H1 (cell line): Measurements from ENCODE around the gene PRR16. TPM values are rescaled to one million over a fixed set of nuclear protein-coding genes. Genes with fewer than 3 reads are reported as not detected.

ENCODE experiments used
- CTCF ChIA-PET: fragments of 300-600 bp; sonication (Branson Sonifier 250); formaldehyde crosslinking; loops from one replicate; lab custom pipeline; 2021; ENCODE audit not compliant: partially characterized antibody; lab: Charles Lee
- POLR2A ChIA-PET: fragments of 300-600 bp; sonication (Branson Sonifier 250); formaldehyde crosslinking; loops from one replicate; lab custom pipeline; 2021; ENCODE audit warnings: inconsistent platforms; ENCODE audit not compliant: partially characterized antibody; lab: Charles Lee
- DNase-seq, 2 experiments: peaks; one replicate each; pipeline versions ENCODE4 v3.0.0 to v3.0.0-alpha.2; 2010 to 2022; ENCODE audit warnings: low spot score in 2 of 2, low read depth in 1 of 2, mixed read lengths in 1 of 2
- FAIRE-seq: peaks from 2 replicates; lab custom pipeline; 2011; peaks lifted over from hg19 to GRCh38; lab: Jason Lieb, UNC
- H2AFZ ChIP-seq: 2 replicates; pipeline ENCODE4 v1.8.1; 2012; ENCODE audit warnings: low read length, inconsistent platforms
- H2AK5ac ChIP-seq: 2 replicates; pipeline ENCODE4 v1.6.1; 2013; ENCODE audit warnings: low read depth, low read length
- H2BK120ac ChIP-seq: replicated peaks from 2 replicates; pipeline ENCODE3; 2013; ENCODE audit warnings: low read depth, low read length, inconsistent platforms
- H2BK12ac ChIP-seq: 2 replicates; pipeline ENCODE4 v1.6.1; 2013; ENCODE audit warnings: low read depth, low read length
- H2BK15ac ChIP-seq: 2 replicates; pipeline ENCODE4 v1.6.1; 2013; ENCODE audit warnings: low read length
- H2BK20ac ChIP-seq: 2 replicates; pipeline ENCODE4 v1.6.1; 2013; ENCODE audit warnings: low read length
- H2BK5ac ChIP-seq: 2 replicates; pipeline ENCODE4 v1.6.1; 2013; ENCODE audit warnings: low read depth, low read length
- H3K14ac ChIP-seq: 2 replicates; pipeline ENCODE4 v1.6.1; 2013; ENCODE audit warnings: inconsistent platforms; ENCODE audit not compliant: insufficient read length
- H3K18ac ChIP-seq: 2 replicates; pipeline ENCODE4 v1.6.1; 2013; ENCODE audit warnings: low read length; ENCODE audit errors: extremely low read depth
- H3K23ac ChIP-seq: 2 replicates; pipeline ENCODE4 v1.6.1; 2013; ENCODE audit warnings: inconsistent platforms; ENCODE audit not compliant: insufficient read length
- H3K23me2 ChIP-seq: 2 replicates; pipeline ENCODE4 v1.6.1; 2013; ENCODE audit warnings: low read depth, low read length
- H3K27ac ChIP-seq: 2 replicates; pipeline ENCODE4 v1.6.1; 2011; ENCODE audit warnings: low read depth, low read length, inconsistent platforms
- H3K27me3 ChIP-seq, 4 experiments: replicated peaks in 1 of 4; 1 replicate in 1 of 4; 2 replicates in 3 of 4; pipeline versions ENCODE4 v1.6.1 to v1.8.1; 2011 to 2013; ENCODE audit warnings: low read length in 3 of 4, mild to moderate bottlenecking in 3 of 4, inconsistent platforms in 2 of 4, mixed read lengths in 2 of 4, moderate library complexity in 1 of 4; ENCODE audit not compliant: control insufficient read depth in 3 of 4, insufficient read depth in 3 of 4; ENCODE audit errors: extremely low read depth in 1 of 4
- H3K36me3 ChIP-seq, 4 experiments: 2 replicates each; pipeline versions ENCODE4 v1.6.1 to v1.8.1; 2011 to 2013; ENCODE audit warnings: mild to moderate bottlenecking in 4 of 4, low read length in 3 of 4, moderate library complexity in 2 of 4, control low read depth in 1 of 4, inconsistent platforms in 1 of 4; ENCODE audit not compliant: insufficient read depth in 4 of 4, control insufficient read depth in 2 of 4
- H3K4ac ChIP-seq: replicated peaks from 2 replicates; pipeline ENCODE3; 2013; ENCODE audit warnings: low read length, low read depth, mixed read lengths, inconsistent platforms; ENCODE audit not compliant: insufficient read length
- H3K4me1 ChIP-seq, 4 experiments: replicated peaks in 1 of 4; 1 replicate in 1 of 4; 2 replicates in 3 of 4; pipeline versions ENCODE4 v1.6.1 to v1.8.1; 2011 to 2013; ENCODE audit warnings: low read length in 3 of 4, inconsistent platforms in 2 of 4, mixed read lengths in 1 of 4; ENCODE audit not compliant: insufficient read depth in 4 of 4, control insufficient read depth in 3 of 4
- H3K4me2 ChIP-seq, 2 experiments: 2 replicates each; pipeline versions ENCODE4 v1.6.1 to v1.8.1; 2011 to 2013; ENCODE audit warnings: low read depth in 2 of 2, low read length in 2 of 2, control low read depth in 1 of 2, inconsistent platforms in 1 of 2, mild to moderate bottlenecking in 1 of 2; ENCODE audit not compliant: insufficient read depth in 1 of 2
- H3K4me3 ChIP-seq, 4 experiments: fragments of 200-600, 300-600 bp in 1 of 4; sonication (generic), shearing (Covaris generic), sonication (Bioruptor Twin) in 1 of 4; 2 replicates each; pipeline versions ENCODE4 v1.5.1 to v1.8.1; 2011 to 2016; ENCODE audit warnings: low read length in 4 of 4, low read depth in 3 of 4, control low read depth in 2 of 4, inconsistent platforms in 2 of 4, mild to moderate bottlenecking in 2 of 4, mixed read lengths in 1 of 4, moderate library complexity in 1 of 4; ENCODE audit not compliant: insufficient read depth in 2 of 4; ENCODE audit errors: extremely low read depth in 1 of 4
- H3K56ac ChIP-seq: replicated peaks from 2 replicates; pipeline ENCODE3; 2013; ENCODE audit warnings: low read depth, mild to moderate bottlenecking, mixed read lengths, low read length, inconsistent platforms; ENCODE audit not compliant: insufficient read length
- H3K79me1 ChIP-seq: 2 replicates; pipeline ENCODE4 v1.6.1; 2013; ENCODE audit warnings: low read depth, low read length, control low read depth
- H3K79me2 ChIP-seq, 2 experiments: 2 replicates each; pipeline versions ENCODE4 v1.6.1 to v1.8.1; 2012 to 2013; ENCODE audit warnings: low read length in 2 of 2, mild to moderate bottlenecking in 2 of 2, inconsistent platforms in 1 of 2; ENCODE audit not compliant: insufficient read depth in 2 of 2, control insufficient read depth in 1 of 2
- H3K9ac ChIP-seq, 4 experiments: replicated peaks in 1 of 4; 1 replicate in 1 of 4; 2 replicates in 3 of 4; pipeline versions ENCODE4 v1.6.1 to v1.8.1; 2011 to 2013; ENCODE audit warnings: low read depth in 3 of 4, low read length in 3 of 4, control low read depth in 2 of 4, mild to moderate bottlenecking in 2 of 4, moderate library complexity in 2 of 4, inconsistent platforms in 1 of 4; ENCODE audit errors: extremely low read depth in 1 of 4
- H3K9me3 ChIP-seq, 2 experiments: 2 replicates each; pipeline versions ENCODE4 v1.6.1 to v1.8.1; 2012 to 2013; ENCODE audit warnings: mild to moderate bottlenecking in 2 of 2, moderate library complexity in 2 of 2, control low read depth in 1 of 2, inconsistent platforms in 1 of 2, low read depth in 1 of 2, low read length in 1 of 2, mixed read lengths in 1 of 2; ENCODE audit not compliant: insufficient read depth in 2 of 2
- H4K20me1 ChIP-seq, 2 experiments: replicated peaks in 1 of 2; 2 replicates each; pipeline versions ENCODE3 to v1.8.1; 2011 to 2013; ENCODE audit warnings: inconsistent platforms in 2 of 2, low read length in 2 of 2, mild to moderate bottlenecking in 1 of 2; ENCODE audit not compliant: insufficient read depth in 2 of 2, control insufficient read depth in 1 of 2
- H4K5ac ChIP-seq: 2 replicates; pipeline ENCODE4 v1.6.1; 2013; ENCODE audit warnings: low read length, low read depth, mixed read lengths, inconsistent platforms; ENCODE audit not compliant: insufficient read length
- H4K8ac ChIP-seq: 2 replicates; pipeline ENCODE4 v1.8.0; 2013; ENCODE audit warnings: mild to moderate bottlenecking, moderate library complexity, low read length, inconsistent platforms; ENCODE audit not compliant: insufficient read depth; ENCODE audit errors: extremely low read depth
- H4K91ac ChIP-seq: replicated peaks from 2 replicates; pipeline ENCODE3; 2013; ENCODE audit warnings: low read length, mixed read lengths, inconsistent platforms; ENCODE audit not compliant: insufficient read length
- CHD2 ChIP-seq: IDR thresholded peaks from 2 replicates; pipeline ENCODE4 v1.6.1; 2012; ENCODE audit warnings: low read length, improper control_type of control experiment
- E2F6 ChIP-seq: IDR thresholded peaks from 2 replicates; pipeline ENCODE4 v1.6.1; 2012; ENCODE audit warnings: inconsistent platforms
- HDAC6 ChIP-seq: IDR thresholded peaks from one replicate; pipeline ENCODE4 v1.7.1; 2012; ENCODE audit warnings: low read depth, mild to moderate bottlenecking, inconsistent platforms, low read length, moderate library complexity
- PHF8 ChIP-seq: fragments of 200-600 bp; sonication (generic); conservative IDR thresholded peaks from 2 replicates; pipeline ENCODE4 v1.7.1; 2012; ENCODE audit warnings: low read depth, mild to moderate bottlenecking, inconsistent platforms, low read length, moderate library complexity
- POLR2A ChIP-seq, 2 experiments: IDR thresholded peaks; 1 replicate in 1 of 2; 2 replicates in 1 of 2; pipeline ENCODE4 v1.6.1; 2011; ENCODE audit warnings: low read depth in 2 of 2, low read length in 2 of 2, mild to moderate bottlenecking in 2 of 2; ENCODE audit errors: control extremely low read depth in 1 of 2
- RXRA ChIP-seq: IDR thresholded peaks from 2 replicates; pipeline ENCODE4 v1.6.1; 2011; ENCODE audit warnings: low read depth, mild to moderate bottlenecking, low read length, moderate library complexity; ENCODE audit not compliant: insufficient read depth
- SIRT6 ChIP-seq: IDR thresholded peaks from one replicate; pipeline ENCODE4 v1.7.1; 2012; ENCODE audit warnings: low read length, inconsistent platforms
- SIX5 ChIP-seq: IDR thresholded peaks from 2 replicates; pipeline ENCODE4 v1.6.1; 2011; ENCODE audit warnings: mild to moderate bottlenecking, low read depth, low read length
- TAF1 ChIP-seq: IDR thresholded peaks from 2 replicates; pipeline ENCODE4 v1.6.1; 2011; ENCODE audit warnings: mild to moderate bottlenecking, low read depth, low read length
- WGBS, 2 experiments: shearing (Covaris generic) in 1 of 2; methylation state at CpG; one replicate each; pipeline versions ENCODE4 v1.1.6 to v1.1.7; 2013 to 2015; ENCODE audit warnings: low lambda C conversion rate in 2 of 2, mixed read lengths in 2 of 2, inconsistent platforms in 1 of 2, low coverage in 1 of 2, missing lambda C conversion rate in 1 of 2; ENCODE audit not compliant: insufficient replicate concordance in 2 of 2, insufficient coverage in 1 of 2, insufficient read length in 1 of 2; ENCODE audit errors: extremely low coverage in 1 of 2, missing lambda C conversion rate in 1 of 2; 5-methylcytosine and 5-hydroxymethylcytosine counted together
- polyA plus RNA-seq, 7 experiments: library from polyadenylated mRNA; depleted of rRNA in 3 of 7; stranded (reverse) in 5 of 7; unstranded in 2 of 7; fragments of >200 nt in 5 of 7; fragments of 200-250 nt in 2 of 7; gene quantifications; 1 replicate in 5 of 7; 2 replicates in 1 of 7; 4 replicates in 1 of 7; pipeline versions ENCODE4 v1.2.1 to v1.2.3, GENCODE V29; 2011 to 2013; ENCODE audit warnings: missing spikeins in 2 of 7, mixed read lengths in 2 of 7
- total RNA-seq: library from RNA; stranded (reverse); fragmentation: NEBNext Ultra II Directional; extraction: Animal tissue kit (Norgen Biotek cat#: 25700); gene quantifications from 2 replicates; pipeline ENCODE4 v1.2.1, GENCODE V29; 2021

Gene PRR16
- total and polyA plus RNA-seq, 2 of the 8 experiments (the other 6 are each of a cell fraction or from before 2014, with no cell fraction given): 0.73 to 1.6 TPM

GRCh38 chr5:120442694-120443093, 21.4 kb upstream of the PRR16 start:
- Histone ChIP-seq H3K4me3 (no peak overlapping the region), H3K27ac (no peak overlapping the region), H3K9ac (no peak overlapping the region), H3K79me2 (no peaks in the 10 kb centered on the region), H3K23ac (no peak overlapping the region), H3K36me3 (no peaks in the 10 kb centered on the region), H2BK120ac (no peak overlapping the region), H3K4ac (no peak overlapping the region), H3K4me1 (peaks cover 0 to 3% (median 1%) of the 10 kb centered on the region in 4 experiments; a peak in 1 of 7 replicates), H4K5ac (no peak overlapping the region), H3K9me3 (no peaks in the 10 kb centered on the region), H2AK5ac (no peak overlapping the region), H3K18ac (no peak overlapping the region), H3K79me1 (no peaks in the 10 kb centered on the region), H3K56ac (no peak overlapping the region), H3K14ac (no peak overlapping the region), H2BK12ac (no peak overlapping the region), H2BK20ac (no peak overlapping the region), H4K20me1 (no peaks in the 10 kb centered on the region), H4K8ac (no peak overlapping the region), H3K23me2 (no peaks in the 10 kb centered on the region), H4K91ac (no peak overlapping the region), H2BK5ac (no peak overlapping the region), H2BK15ac (no peak overlapping the region), H3K4me2 (no peak overlapping the region), H3K27me3 (no peaks in the 10 kb centered on the region), H2AFZ (no peak overlapping the region)
- TF ChIP-seq E2F6 (no peak), RXRA (no peak), CHD2 (no peak), HDAC6 (no peak), TAF1 (no peak), POLR2A (IDR thresholded peaks at IDR 0.05; ENCODE audit: control extremely low read depth in 1 of 2, low read depth in 2 of 2, low read length in 2 of 2) (no peak), PHF8 (no peak), SIX5 (no peak), SIRT6 (no peak)
- ChIA-PET POLR2A (no interaction called here), CTCF (no interaction called here)
- WGBS, 2 experiments: 89% methylated on average over 3 of the region's 3 CpGs; no CpG with 5 or more reads in 1 of the 2 experiments
- FAIRE-seq (no peak), DNase-seq (no peak)
